Activated CD8-positive, alpha-beta memory T cell treated with anti-CD3 and anti-CD28 coated beads for 36 hours (primary cell): ENCODE measurements around the gene DLGAP1. TPM values are rescaled to one million over a fixed set of nuclear protein-coding genes. Genes with fewer than 3 reads are reported as not detected.
"Not testable (repeated sequence)": the region's sequence is repeated elsewhere in the genome, so short reads cannot be mapped to it uniquely, and the experiment has no call there.

Experiments used
- CTCF ChIA-PET: fragments of 350-600 bp; sonication (Branson Sonifier 250); formaldehyde crosslinking; loops from one replicate; lab custom pipeline; 2021; ENCODE audit warnings: antibody characterized with exemption; lab: Charles Lee
- POLR2A ChIA-PET: fragments of 350-600 bp; sonication (Branson Sonifier 250); formaldehyde crosslinking; loops from one replicate; lab custom pipeline; 2021; ENCODE audit warnings: antibody characterized with exemption; lab: Charles Lee
- total RNA-seq, 2 experiments: library from RNA; stranded (reverse); gene quantifications; one replicate each; pipeline ENCODE4 v1.2.3, GENCODE V29; 2021

DLGAP1 gene
- total RNA-seq, 2 experiments from 2014 or later = not detected

DNA sequence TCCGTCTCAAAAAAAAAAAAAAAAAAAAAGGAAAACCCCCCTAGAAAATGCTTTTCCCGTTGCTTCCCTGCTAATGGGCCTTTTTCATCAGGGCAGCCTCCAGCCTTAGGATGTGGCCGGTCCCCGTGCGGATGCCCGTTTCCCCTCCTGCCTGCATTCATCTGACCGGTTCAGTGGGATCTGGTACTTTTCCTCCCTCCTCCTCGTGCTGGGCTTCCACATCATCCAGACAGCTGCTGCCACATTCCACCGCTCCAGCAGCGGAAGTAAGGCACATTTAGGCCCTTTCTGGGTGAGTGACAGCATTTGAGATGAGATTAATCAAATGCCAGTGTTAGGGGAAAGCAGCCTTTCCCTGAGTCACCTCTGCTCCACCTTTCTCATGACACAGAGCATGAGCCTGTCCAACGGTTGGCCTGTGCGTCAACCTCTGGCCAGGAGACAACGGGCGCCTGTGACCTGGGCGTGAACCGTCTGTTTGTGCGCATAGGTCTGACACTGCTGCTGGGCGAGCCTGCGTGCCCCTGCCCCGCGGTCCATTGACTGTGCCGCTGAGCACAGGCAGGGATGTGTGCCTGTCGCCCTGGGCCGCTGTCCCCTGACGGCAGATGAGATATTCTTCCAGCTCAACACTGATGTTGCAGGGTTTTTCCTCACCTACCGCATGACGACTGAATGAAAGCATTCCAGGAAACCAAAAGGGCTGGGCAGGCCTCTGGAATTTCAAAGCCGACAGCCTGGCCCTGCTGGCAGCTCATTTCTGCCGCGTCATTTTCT, 831.1 kb downstream of the DLGAP1 start:
- POLR2A ChIA-PET = interaction anchor here (0.6 to 0.7 kb wide), 2 partner anchors 41 to 139 kb away, joined by 5 to 7 read pairs; no protein-coding TSS in a partner anchor
- CTCF ChIA-PET = interaction anchor here (0.5 to 0.7 kb wide), 3 partner anchors 42 to 653 kb away, joined by 3 to 4 read pairs (median 3); no protein-coding TSS in a partner anchor

DNA sequence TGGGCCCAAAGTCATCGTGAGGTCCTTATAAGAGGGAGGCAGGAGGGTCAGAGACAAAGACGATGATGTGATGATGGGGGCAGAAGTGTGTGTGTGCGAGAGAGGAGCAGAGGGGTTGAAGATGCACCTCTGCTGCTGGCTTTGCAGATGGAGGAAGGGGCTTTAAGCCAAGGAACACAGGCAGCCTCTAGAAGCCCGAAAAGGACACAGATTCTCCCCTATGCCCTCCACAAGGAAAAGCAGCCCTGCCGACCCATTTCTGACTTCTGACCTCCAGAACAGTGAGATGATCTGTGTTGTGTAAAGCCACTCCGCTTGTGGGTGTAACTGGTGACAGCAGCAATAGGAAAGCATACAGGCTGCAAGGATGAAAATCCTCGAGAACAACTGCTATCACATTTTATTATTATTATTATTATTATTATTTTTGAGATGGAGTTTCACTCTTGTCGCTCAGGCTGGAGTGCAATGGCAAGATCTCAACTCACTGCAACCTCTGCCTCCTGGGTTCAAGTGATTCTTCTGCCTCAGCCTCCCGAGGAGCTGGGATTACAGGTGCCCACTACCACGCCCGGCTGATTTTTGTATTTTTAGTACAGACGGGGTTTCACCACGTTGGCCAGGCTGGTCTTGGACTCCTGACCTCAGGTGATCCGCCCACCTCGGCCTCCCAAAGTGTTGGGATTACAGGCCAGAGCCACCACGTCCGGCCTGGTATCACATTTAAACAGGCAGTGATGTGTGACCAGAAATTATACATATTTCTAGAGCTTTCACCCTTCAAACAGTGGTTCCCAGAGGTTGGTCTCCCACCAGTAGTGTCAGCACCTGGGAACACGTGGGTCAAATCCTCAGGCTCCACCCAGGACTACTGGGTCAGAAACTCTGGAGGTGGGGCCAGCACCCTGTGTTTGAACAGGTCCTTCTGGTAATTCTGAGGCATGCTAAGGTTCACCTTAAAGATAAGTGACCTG, 834.7 kb downstream of the DLGAP1 start:
- ChIA-PET CTCF (no interaction called here), POLR2A (no interaction called here)

DNA sequence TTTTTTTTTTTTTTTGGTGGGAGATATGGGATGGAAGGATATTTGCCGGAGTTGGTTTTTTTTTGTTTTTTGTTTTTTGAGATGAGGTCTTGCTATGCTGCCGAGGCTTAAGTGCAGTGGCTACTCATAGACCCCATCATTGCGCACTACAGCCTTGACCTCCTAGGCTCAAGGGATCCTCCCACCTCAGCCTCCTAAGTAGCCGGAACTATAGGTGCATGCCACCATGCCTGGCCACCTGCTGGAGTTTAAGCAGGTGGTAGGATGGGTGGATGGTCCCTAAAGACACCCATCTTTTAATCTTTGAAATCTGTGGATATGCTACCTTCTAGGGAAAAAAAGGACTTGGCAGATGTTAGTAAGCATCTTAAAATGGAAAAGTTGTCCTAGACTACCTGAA, 835.4 kb downstream of the DLGAP1 start:
- CTCF ChIA-PET = no interaction called here
- POLR2A ChIA-PET = no interaction called here

DNA sequence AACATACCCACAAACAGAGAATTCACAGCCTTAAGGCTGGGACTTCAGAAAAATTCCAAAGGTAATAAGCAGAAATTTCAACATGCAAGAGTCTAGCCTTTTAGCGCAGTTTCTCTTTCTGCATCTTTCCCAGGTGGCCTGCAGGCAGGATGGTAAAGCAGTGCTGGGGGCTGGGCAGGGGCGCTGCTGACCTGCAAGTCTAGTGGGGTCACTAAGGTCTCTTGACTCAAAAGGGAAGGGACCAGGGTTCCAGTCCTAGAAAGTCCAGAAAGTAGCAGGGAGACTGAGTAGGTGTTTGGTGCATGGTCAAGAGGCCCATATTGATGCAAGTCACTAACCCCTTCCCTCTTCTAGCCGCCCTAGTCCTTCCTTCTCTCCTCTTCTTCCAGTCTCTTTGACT, 835.9 kb downstream of the DLGAP1 start:
- POLR2A ChIA-PET = no interaction called here
- CTCF ChIA-PET = no interaction called here

DNA sequence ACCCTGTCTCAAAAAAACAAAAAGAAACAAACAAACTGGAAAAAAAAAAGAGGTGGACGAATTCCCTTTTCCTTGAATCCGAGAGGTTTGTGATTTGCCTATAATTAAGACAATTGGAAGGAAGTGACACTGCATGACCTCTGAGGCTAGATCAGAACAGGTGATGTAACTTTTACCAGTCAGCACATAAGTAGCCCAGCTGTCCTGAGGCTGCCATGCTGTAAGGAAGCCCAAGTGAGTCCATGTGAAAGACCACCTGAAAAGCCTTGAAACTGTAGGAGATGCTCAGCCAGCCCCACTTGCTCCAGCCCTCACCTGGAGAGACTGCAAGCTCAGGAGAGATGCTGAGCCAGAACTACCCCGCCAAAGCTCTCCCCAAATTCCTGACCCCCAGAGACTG, 838.4 kb downstream of the DLGAP1 start:
- ChIA-PET POLR2A (no interaction called here), CTCF (no interaction called here)

DNA sequence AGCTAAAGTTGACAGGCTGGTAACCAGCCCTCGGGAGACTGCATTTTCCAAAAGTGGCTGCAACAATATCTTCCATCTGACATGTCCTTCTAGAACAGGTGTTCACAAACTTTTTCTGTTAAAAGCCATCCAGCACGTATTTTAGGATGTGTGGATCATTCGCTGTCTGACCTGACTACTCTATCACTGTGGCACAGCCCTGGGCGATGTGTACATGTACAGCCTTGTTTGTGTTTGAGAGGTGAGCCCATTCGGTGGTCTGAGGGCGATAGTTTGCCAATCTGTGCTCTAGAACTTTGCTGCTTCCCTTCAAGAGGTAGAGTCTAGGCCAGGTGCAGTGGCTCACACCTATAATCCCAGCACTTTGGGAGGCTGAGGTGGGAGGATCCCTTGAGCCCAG, 839.0 kb downstream of the DLGAP1 start:
- ChIA-PET POLR2A (no interaction called here), CTCF (no interaction called here)

DNA sequence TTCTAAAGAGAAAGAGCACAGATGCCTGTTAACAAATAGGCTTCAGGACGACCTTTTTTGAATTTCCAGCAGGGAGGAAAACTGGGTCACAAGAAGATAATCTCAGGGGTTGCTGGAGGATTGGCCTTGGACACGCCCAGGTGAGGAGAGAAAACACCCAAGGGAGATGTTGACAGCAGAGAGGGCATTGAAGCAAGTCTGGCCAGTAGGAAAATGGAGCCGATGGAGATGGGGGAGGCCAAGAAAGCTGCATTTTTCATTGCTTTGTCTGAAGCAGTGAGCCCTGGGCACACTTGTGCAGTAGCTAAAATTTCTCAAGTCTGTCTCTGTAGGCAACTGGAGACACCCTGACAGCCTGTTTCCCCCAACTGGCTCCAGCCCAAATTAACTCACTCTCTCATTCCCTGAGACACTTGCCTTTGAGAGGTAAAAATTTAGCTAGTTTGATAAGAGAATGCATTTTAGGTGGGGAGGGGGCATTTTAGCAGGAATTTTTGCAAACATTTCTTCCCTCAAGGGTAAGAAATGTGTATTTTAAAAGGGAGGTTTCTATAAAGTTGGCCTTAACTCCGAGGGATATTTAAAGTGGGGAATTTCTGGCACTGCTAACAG, 839.6 kb downstream of the DLGAP1 start:
- ChIA-PET POLR2A (interaction anchor here (0.6 kb wide), 1 partner anchor 978 kb away, joined by 4 read pairs; no protein-coding TSS in a partner anchor), CTCF (no interaction called here)

DNA sequence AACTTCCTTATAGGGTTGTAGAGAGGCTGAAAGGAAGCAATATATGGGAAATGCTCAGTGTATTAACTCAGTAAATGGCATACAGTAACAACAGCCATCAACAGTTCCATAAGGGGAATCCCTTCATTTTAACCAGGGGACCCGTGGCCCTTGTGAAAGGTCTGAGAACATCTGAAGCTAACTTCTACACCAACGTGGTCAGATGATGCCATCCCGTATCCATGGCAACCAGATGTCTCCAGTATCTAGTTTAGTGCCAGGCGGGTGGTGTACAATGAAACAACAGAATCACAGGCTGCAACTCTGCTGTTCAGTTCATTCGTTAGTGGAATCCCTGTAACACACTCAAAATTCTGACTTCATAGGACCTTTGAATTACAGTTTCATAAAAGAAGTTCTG, 842.8 kb downstream of the DLGAP1 start:
- CTCF ChIA-PET = no interaction called here
- POLR2A ChIA-PET = no interaction called here

DNA sequence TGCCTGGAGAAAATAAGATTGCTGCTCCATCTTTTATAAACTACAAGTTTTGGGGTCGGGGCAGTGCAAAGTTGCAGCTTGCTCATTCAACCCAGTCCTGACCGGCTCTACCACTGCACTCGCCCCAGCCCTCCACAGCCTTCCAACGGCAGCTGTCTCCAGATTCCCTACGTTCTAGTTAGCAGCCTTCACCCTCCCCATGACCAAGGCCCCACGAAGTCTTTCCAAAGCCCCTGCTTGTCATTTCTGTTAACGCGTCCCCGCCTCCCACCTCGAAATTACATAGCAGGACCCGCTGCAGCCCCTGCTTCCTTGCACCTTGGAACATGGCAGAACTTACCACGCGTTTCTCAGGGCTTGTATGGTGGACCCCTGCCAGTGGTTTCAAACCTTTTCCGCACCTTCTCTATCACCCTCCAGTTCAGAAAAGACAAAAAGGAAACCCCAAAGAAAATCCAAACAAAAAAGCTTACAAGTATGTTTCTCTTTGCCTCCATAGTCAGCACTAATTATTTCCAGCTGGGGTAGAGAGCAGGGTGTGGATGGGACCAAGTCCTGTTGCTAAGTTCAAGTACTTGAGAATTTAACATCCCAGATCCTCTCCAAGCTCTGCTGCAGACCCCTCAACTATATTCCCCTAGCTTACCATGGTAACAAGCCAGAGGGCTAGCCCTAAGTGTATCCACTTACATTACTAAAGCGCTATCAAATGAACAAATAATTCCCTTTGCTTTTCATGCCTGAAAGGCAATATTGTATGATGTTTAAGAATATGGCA, 843.6 kb downstream of the DLGAP1 start:
- POLR2A ChIA-PET = no interaction called here
- CTCF ChIA-PET = no interaction called here

DNA sequence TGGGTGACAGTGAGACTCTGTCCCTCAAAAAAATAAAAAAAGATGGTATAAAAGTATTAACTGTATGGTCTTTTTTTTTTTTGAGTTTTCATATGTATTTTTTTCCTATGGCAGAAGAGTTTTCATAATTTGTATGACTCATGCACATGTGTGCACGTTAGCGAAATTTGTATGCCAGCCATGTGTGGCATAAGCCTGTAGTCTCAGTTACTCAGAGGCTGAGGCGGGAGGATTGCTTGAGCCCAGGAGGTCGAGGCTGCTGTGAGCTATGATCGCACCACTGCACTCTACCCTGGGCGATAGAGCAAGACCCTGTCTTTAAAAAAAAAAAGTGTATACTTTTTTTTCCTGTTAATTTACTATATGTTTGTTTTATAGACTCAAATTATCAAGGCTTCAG, 844.3 kb downstream of the DLGAP1 start:
- CTCF ChIA-PET = interaction anchor here (0.7 kb wide), 1 partner anchor 25 kb away, joined by 3 read pairs; no protein-coding TSS in a partner anchor
- POLR2A ChIA-PET = no interaction called here

DNA sequence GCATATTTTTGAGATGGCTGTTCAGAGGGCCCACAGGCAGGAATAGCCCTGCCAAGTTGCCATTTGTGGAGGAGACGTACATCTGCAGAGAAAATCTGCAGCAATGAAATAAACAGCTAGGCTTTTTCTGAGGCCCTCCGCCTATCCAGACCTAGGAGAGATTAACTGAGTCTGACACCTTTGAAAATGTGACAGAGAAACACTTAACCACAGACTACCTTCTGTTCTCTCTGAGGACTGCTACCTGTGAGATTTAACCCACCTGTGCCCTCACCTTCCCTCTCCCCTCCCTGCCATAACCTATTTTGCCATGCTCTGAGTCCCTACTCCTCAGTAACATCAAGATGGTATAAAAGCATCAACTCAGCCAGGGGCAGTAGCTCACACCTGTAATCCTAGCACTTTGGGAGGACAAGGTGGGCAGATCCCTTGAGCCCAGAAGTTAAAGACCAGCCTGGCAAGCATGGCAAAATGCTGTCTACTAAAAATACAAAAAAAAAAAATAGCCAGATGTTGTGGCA, 844.9 kb downstream of the DLGAP1 start:
- POLR2A ChIA-PET = no interaction called here
- CTCF ChIA-PET = interaction anchor here (0.7 kb wide), 1 partner anchor 24 kb away, joined by 3 read pairs; no protein-coding TSS in a partner anchor

DNA sequence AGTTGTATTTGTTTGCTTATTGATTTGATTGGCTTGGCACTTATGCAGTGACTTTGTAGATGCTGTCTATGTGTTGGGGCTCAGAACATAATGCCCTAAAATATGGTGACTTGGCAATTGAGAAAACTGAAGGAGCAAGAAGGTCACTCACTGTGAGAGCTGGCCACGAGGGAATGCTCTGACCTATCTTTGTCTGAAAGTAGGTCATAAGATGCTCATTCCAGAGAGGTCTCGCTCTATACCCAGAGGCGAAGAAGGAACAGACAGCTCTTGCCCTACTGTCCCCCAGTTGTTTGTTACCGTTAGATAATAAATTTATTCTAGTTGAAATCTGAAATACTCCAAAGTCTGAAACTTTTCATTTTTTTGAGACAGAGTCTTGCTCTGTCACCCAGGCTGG, 846.6 kb downstream of the DLGAP1 start:
- POLR2A ChIA-PET = no interaction called here
- CTCF ChIA-PET = interaction anchor here (0.9 kb wide), 1 partner anchor 10 kb away, joined by 3 read pairs; no protein-coding TSS in a partner anchor

DNA sequence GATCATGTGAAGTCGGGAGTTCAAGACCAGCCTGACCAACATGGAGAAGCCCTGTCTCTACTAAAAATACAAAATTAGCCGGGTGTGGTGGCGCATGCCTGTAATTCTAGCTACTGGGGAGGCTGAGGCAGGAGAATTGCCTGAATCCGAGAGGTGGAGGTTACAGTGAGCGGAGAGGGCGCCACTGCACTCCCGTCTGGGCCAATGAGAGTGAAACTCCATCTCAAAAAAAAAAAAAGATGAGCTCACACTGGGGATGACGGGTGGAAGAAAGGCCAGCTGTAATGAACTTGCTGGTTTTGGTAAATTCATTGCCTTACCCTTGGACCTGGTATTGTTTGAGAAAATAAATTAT, 847.0 kb downstream of the DLGAP1 start:
- POLR2A ChIA-PET = not testable (repeated sequence)
- CTCF ChIA-PET = interaction anchor here (0.9 kb wide), 1 partner anchor 11 kb away, joined by 3 read pairs; no protein-coding TSS in a partner anchor

DNA sequence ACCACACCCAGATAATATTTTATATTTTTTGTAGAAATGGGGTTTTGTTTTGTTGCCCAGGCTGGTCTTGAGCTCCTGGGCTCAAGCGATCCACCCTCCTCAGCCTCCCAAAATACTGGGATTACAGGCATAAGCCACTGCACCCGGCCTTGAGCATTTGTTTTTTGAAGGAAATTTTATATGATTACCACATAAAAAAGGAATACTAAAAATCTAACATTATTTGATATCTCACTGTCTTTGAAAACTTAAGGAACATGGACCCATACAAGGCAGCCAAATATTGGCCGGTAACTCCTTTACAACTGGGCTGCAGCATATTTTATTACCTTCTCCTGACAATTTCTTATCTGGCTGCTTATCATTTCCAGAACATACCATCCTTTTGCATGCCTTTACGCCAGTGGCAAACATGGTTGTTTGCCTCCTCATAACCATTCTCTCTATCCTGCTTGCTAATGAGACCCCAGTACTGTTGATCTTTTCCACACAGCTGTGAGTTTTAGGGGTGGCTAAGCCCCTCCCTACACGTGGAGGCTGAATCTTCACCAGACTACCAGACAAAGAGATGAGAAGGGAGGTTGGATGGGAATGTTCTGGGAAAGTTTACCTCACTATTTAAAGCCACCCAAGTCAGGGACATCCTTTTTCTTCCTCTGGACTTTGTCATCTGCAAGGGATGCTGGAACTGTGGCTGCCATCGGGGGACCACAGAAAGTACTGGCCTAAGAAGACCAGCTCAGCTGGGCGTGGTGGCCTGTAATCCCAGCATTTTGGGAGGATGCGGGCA, 847.6 kb downstream of the DLGAP1 start:
- ChIA-PET POLR2A (no interaction called here), CTCF (interaction anchor here (0.9 kb wide), 1 partner anchor 11 kb away, joined by 3 read pairs; no protein-coding TSS in a partner anchor)

DNA sequence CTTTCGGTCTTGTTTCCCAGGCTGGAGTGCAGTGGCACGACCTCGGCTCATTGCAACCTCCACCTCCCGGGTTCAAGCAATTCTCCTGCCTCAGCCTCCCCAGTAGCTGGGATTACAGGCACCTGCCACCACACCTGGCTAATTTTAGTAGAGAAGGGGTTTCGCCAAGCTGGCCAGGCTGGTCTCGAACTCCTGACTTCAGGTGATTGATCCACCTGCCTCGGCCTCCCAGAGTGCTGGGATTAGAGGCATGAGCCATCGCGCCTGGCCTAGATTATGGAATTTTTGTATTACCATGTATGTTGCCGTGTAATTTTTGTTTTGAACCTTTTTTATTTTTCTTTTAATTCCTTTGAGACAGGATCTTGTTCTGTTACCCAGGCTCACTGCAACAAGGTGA, 848.2 kb downstream of the DLGAP1 start:
- POLR2A ChIA-PET, CTCF ChIA-PET: not testable (repeated sequence)

DNA sequence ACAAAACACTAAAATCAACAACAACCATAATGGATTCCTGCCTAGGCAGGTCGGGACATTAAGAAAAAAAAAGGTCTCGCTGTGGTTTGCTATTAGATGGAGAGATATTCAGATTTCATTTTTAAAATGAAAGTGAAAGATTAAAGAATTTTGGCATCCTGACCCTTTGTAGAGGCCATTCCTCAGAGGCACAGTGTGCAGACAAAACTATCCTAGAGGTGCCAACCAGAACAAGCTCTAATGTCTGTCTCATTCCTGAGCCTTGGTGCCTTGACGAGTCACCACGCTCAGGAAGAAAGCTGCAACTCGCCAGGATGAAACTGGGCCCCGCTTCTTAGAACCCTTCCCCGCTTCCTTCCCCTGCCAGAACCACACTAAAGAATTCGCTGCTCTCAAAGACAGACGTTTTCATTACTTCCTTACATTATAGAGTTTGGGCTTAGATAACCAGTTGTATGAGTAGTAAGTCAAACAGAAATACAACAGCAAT, 849.1 kb downstream of the DLGAP1 start:
- ChIA-PET POLR2A (interaction anchor here (2.0 kb wide), 1 partner anchor 12 kb away, joined by 6 read pairs; no protein-coding TSS in a partner anchor), CTCF (no interaction called here)

DNA sequence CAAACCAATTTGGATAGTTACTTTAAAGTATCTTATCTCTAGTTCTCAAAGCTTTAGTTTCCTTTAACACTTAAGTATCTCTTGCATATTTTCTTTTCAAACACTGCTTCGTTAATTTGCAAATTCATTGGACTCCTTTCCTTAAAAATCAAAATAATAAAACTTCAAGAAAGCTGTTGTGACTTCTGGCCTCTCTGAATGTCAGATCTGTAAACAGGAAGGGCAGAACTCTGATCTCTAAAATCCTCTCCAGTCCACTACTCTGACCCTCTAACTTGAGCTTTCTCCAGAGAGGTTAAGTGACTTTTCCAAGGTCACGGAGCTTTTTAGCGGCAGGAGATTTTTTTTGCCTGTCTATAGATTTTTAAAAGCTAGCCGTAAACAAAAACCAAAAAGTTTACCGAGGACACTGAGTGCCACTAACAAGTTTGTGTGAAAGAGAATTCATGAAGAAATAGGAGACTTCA, 849.6 kb downstream of the DLGAP1 start:
- CTCF ChIA-PET = no interaction called here

More for the DNA sequence above, 849.6 kb downstream of the DLGAP1 start:
- POLR2A ChIA-PET = interaction anchor here (2.0 kb wide), 1 partner anchor 11 kb away, joined by 6 read pairs; no protein-coding TSS in a partner anchor
